ENCODE results near the gene POLD2. TPM values are rescaled to one million over a fixed set of nuclear protein-coding genes. Genes with fewer than 3 reads are reported as not detected.

Gene POLD2
- total and polyA plus RNA-seq, 2 of the 13 experiments (the other 11 are each of a cell fraction or from before 2014, with no cell fraction given) = 87.6 to 95.1 TPM

- TF ChIP-seq ZNF710 (CRISPR knock-in tag; IDR thresholded peaks at IDR 0.05; ENCODE audit: borderline replicate concordance) (0 out of 2 replicates have a peak, but pooled peaks have one; percentile 29), ZNF275 (CRISPR knock-in tag; IDR thresholded peaks at IDR 0.05; ENCODE audit: borderline replicate concordance) (no peak), ZFX (CRISPR knock-in tag; IDR thresholded peaks at IDR 0.05; ENCODE audit: low read depth) (peak; percentile 60), ZFY (CRISPR knock-in tag; IDR thresholded peaks at IDR 0.05) (peak; percentile 47; the same call in 1 of the 2 replicates), ZBTB34 (CRISPR knock-in tag; IDR thresholded peaks at IDR 0.05) (no peak), FOXP4 (CRISPR knock-in tag; IDR thresholded peaks at IDR 0.05) (peak; percentile 10; the same call in 1 of the 2 replicates), HMGXB3 (CRISPR knock-in tag; IDR thresholded peaks at IDR 0.05; ENCODE audit: borderline replicate concordance) (peak; percentile 37; the same call in 1 of the 2 replicates), ZZZ3 (CRISPR knock-in tag; IDR thresholded peaks at IDR 0.05; ENCODE audit: borderline replicate concordance) (no peak), ZNF724P (CRISPR knock-in tag; IDR thresholded peaks at IDR 0.05; ENCODE audit: borderline replicate concordance) (0 out of 2 replicates have a peak, but pooled peaks have one; percentile 67), MED13 (CRISPR knock-in tag; IDR thresholded peaks at IDR 0.05) (no peak), ZNF709 (CRISPR knock-in tag; IDR thresholded peaks at IDR 0.05) (no peak), KLF15 (CRISPR knock-in tag; IDR thresholded peaks at IDR 0.05; ENCODE audit: borderline replicate concordance) (no peak), ZNF629 (CRISPR knock-in tag; conservative IDR thresholded peaks at IDR 0.05) (no peak)
Observed at GRCh38 chr7:44100458-44101302, 22.7 kb downstream of the POLD2 start (continued).
